B cell (primary cell): ENCODE measurements around the gene CHST8. TPM values are rescaled to one million over a fixed set of nuclear protein-coding genes. Genes with fewer than 3 reads are reported as not detected.

Source experiments
- ATAC-seq: fragments of 200-7000 bp; cut with Tn5 transposase; one replicate; pipeline ENCODE4 v1.10.0; 2021; ENCODE audit warnings: low read depth, mild to moderate bottlenecking, moderate number of reproducible peaks, moderate library complexity
- CTCF ChIA-PET: fragments of 350-600 bp; sonication (Branson Sonifier 250); formaldehyde crosslinking; loops from one replicate; lab custom pipeline; 2021; ENCODE audit warnings: antibody characterized with exemption, inconsistent platforms; lab: Charles Lee
- POLR2A ChIA-PET: fragments of 350-600 bp; sonication (Branson Sonifier 250); formaldehyde crosslinking; loops from one replicate; lab custom pipeline; 2021; ENCODE audit warnings: antibody characterized with exemption; lab: Charles Lee
- DNase-seq: peaks from one replicate; pipeline ENCODE4 v3.0.0; 2013
- H2AFZ ChIP-seq: 2 replicates; pipeline ENCODE4 v1.6.1; 2012; ENCODE audit warnings: mild to moderate bottlenecking, low read depth, low read length; ENCODE audit not compliant: insufficient read depth, poor library complexity, severe bottlenecking
- H3K27ac ChIP-seq, 2 donors: 1 replicate in 1 of 2; 2 replicates in 1 of 2; pipeline ENCODE4 v1.5.1; 2012 to 2013; ENCODE audit warnings: low read length in 2 of 2, mild to moderate bottlenecking in 2 of 2, moderate library complexity in 1 of 2
- H3K27me3 ChIP-seq, 4 experiments: fragments of 200-600 bp in 1 of 4; sonication (generic) in 1 of 4; replicated peaks in 1 of 4; 1 replicate in 2 of 4; 2 replicates in 2 of 4; pipeline versions ENCODE4 v1.6.1 to v1.7.0; 2013 to 2016; ENCODE audit warnings: low read length in 3 of 4, mild to moderate bottlenecking in 2 of 4, mixed read lengths in 1 of 4, moderate library complexity in 1 of 4; ENCODE audit not compliant: insufficient read depth in 4 of 4, control insufficient read depth in 3 of 4; ENCODE audit errors: control extremely low read depth in 1 of 4
- H3K36me3 ChIP-seq, 2 experiments: replicated peaks in 1 of 2; 1 replicate in 1 of 2; 2 replicates in 1 of 2; pipeline versions ENCODE4 v1.6.1 to v1.7.1; 2013; ENCODE audit warnings: low read length in 1 of 2; ENCODE audit not compliant: insufficient read depth in 2 of 2, control insufficient read depth in 1 of 2; ENCODE audit errors: control extremely low read depth in 1 of 2, extremely low read depth in 1 of 2
- H3K4me1 ChIP-seq, 2 donors: fragments of 200-600 bp in 1 of 2; sonication (generic) in 1 of 2; 1 replicate in 1 of 2; 2 replicates in 1 of 2; pipeline versions ENCODE4 v1.5.1 to v1.6.1; 2013 to 2017; ENCODE audit warnings: low read length in 2 of 2; ENCODE audit not compliant: control insufficient read depth in 2 of 2, insufficient read depth in 2 of 2
- H3K4me2 ChIP-seq: replicated peaks from 2 replicates; pipeline ENCODE3; 2012; ENCODE audit warnings: mild to moderate bottlenecking, low read depth, low read length; ENCODE audit not compliant: poor library complexity, severe bottlenecking
- H3K4me3 ChIP-seq, 5 experiments: fragments of 200-600 bp in 1 of 5; sonication (generic) in 1 of 5; 1 replicate in 3 of 5; 2 replicates in 2 of 5; pipeline versions ENCODE4 v1.5.1 to v1.7.0; 2011 to 2016; ENCODE audit warnings: low read length in 4 of 5, mild to moderate bottlenecking in 4 of 5, low read depth in 2 of 5, control low read depth in 1 of 5, moderate library complexity in 1 of 5; ENCODE audit not compliant: insufficient read depth in 1 of 5; ENCODE audit errors: control extremely low read depth in 1 of 5, extremely low read depth in 1 of 5
- H3K79me2 ChIP-seq: fragments of 200-600 bp; sonication (generic); one replicate; pipeline ENCODE4 v1.6.0; 2016; ENCODE audit warnings: low read length; ENCODE audit not compliant: control insufficient read depth, insufficient read depth
- H3K9ac ChIP-seq: fragments of 200-600 bp; sonication (generic); 2 replicates; pipeline ENCODE4 v1.6.1; 2017; ENCODE audit warnings: mild to moderate bottlenecking, low read length, moderate library complexity
- H3K9me3 ChIP-seq, 3 donors: one replicate each; pipeline versions ENCODE4 v1.6.1 to v1.7.1; 2013; ENCODE audit warnings: low read length in 2 of 3; ENCODE audit not compliant: control insufficient read depth in 2 of 3, insufficient read depth in 1 of 3; ENCODE audit errors: control extremely low read depth in 1 of 3
- H4K20me1 ChIP-seq: 2 replicates; pipeline ENCODE4 v1.6.0; 2012; ENCODE audit warnings: mild to moderate bottlenecking, low read length; ENCODE audit not compliant: insufficient read depth, control insufficient read depth, poor library complexity, severe bottlenecking
- H3K27ac Mint-ChIP-seq: one replicate; pipeline ENCODE4 v1.8.0; 2021; ENCODE audit warnings: mixed read lengths
- H3K27me3 Mint-ChIP-seq: one replicate; pipeline ENCODE4 v1.8.0; 2021; ENCODE audit warnings: mixed read lengths
- H3K4me1 Mint-ChIP-seq: one replicate; pipeline ENCODE4 v1.8.0; 2021; ENCODE audit warnings: mixed read lengths
- H3K4me3 Mint-ChIP-seq: one replicate; pipeline ENCODE4 v1.8.0; 2021; ENCODE audit warnings: mixed read lengths
- H3K9me3 Mint-ChIP-seq: one replicate; pipeline ENCODE4 v1.8.0; 2022; ENCODE audit warnings: mixed read lengths; ENCODE audit not compliant: insufficient read depth
- CTCF ChIP-seq: fragments of 200-600 bp; IDR thresholded peaks from one replicate; pipeline ENCODE4 v1.8.0; 2022; ENCODE audit warnings: antibody characterized with exemption, mild to moderate bottlenecking
- EZH2 ChIP-seq: IDR thresholded peaks from 2 replicates; pipeline ENCODE4 v1.6.1; 2012; ENCODE audit warnings: borderline replicate concordance, low read depth, mild to moderate bottlenecking, moderate library complexity, low read length; ENCODE audit not compliant: insufficient read depth, poor library complexity, severe bottlenecking
- WGBS: methylation state at CpG from one replicate; pipeline ENCODE4 v1.1.5; 2013; ENCODE audit warnings: missing lambda C conversion rate; ENCODE audit not compliant: insufficient coverage; 5-methylcytosine and 5-hydroxymethylcytosine counted together
- intact Hi-C: fragments of 100-400 bp; cut with micrococcal nuclease; formaldehyde crosslinking; loops from one replicate; pipeline ENCODE4 v1.10.0; 2022
- polyA plus RNA-seq: library from polyadenylated mRNA; depleted of rRNA; stranded (reverse); fragments of >200 nt; gene quantifications from 2 replicates; pipeline ENCODE4 v1.2.3, GENCODE V29; 2012
- total RNA-seq, 2 donors: library from RNA; stranded (reverse); fragments of 120-200 nt in 1 of 2; gene quantifications; 1 replicate in 1 of 2; 2 replicates in 1 of 2; pipeline versions ENCODE4 v1.2.3 to v1.2.4, GENCODE V29; 2013 to 2022

CHST8 gene
- total and polyA plus RNA-seq, 2 donors (not counting 1 experiment from before 2014, with no cell fraction given) = not detected

GRCh38 chr19:33654840-33655508 is 33.2 kb downstream of the CHST8 start:
- no peak overlapping the region for H3K4me3 ChIP-seq
- no peaks in the 10 kb centered on the region for H3K27me3 ChIP-seq
- no peak overlapping the region for H3K27ac ChIP-seq
- H3K4me3 Mint-ChIP-seq = no peak overlapping the region
- peaks cover 4% of the 10 kb centered on the region for H3K9me3 Mint-ChIP-seq
- CTCF ChIA-PET = no interaction called here
- intact Hi-C loops = no loop called here
- no peak overlapping the region for H3K27ac Mint-ChIP-seq
- H4K20me1 ChIP-seq = no peaks in the 10 kb centered on the region
- DNase-seq (no peak), ATAC-seq (no peak)
- WGBS = 96% methylated on average over 4 of the region's 7 CpGs
- H3K27me3 Mint-ChIP-seq = peaks cover 9% of the 10 kb centered on the region
- TF ChIP-seq EZH2 (no peak), CTCF (no peak)
- H3K9ac ChIP-seq = no peak overlapping the region
- H3K4me2 ChIP-seq = no peak overlapping the region
- no peaks in the 10 kb centered on the region for H3K4me1 ChIP-seq
- no peaks in the 10 kb centered on the region for H3K36me3 ChIP-seq
- no peak overlapping the region for H2AFZ ChIP-seq
- no peaks in the 10 kb centered on the region for H3K79me2 ChIP-seq
- no peaks in the 10 kb centered on the region for H3K4me1 Mint-ChIP-seq
- peaks cover 0 to 3% (median 0%) of the 10 kb centered on the region in 3 donors for H3K9me3 ChIP-seq
- POLR2A ChIA-PET = no interaction called here

DNA sequence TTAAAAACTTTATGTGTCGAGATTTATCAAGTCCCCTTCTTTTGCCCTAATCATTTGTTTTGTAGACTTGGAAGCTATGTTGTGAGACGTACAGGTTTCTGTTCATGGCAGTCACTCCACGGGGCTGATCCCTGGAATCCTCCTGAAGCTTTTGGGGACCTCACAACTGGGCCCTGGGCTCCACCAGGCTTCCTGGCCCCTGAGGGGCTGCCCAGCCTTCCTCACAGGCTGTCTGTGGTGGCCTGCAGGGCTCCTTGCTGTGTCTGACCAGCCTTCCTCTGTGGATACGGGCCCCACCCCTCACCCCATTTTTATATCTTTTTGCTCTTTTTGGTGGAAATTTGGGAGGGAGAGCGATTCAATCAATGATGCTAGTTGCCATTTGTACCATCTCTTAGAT is 38.1 kb downstream of the CHST8 start:
- Histone ChIP-seq H3K9me3 (no peaks in the 10 kb centered on the region), H3K9ac (no peak overlapping the region), H4K20me1 (no peaks in the 10 kb centered on the region), H3K79me2 (no peaks in the 10 kb centered on the region), H3K4me1 (no peaks in the 10 kb centered on the region), H3K27ac (no peak overlapping the region), H3K36me3 (no peaks in the 10 kb centered on the region), H3K4me3 (no peak overlapping the region), H3K4me2 (no peak overlapping the region), H2AFZ (no peak overlapping the region), H3K27me3 (peaks cover 0 to 4% (median 0%) of the 10 kb centered on the region in 4 experiments)
- POLR2A ChIA-PET = no interaction called here
- H3K27me3 Mint-ChIP-seq = peaks cover 9% of the 10 kb centered on the region
- intact Hi-C loops = no loop called here
- CTCF ChIA-PET = no interaction called here
- no peak overlapping the region for H3K4me3 Mint-ChIP-seq
- TF ChIP-seq EZH2 (no peak), CTCF (no peak)
- ATAC-seq (no peak), DNase-seq (no peak)
- H3K27ac Mint-ChIP-seq = no peak overlapping the region
- H3K4me1 Mint-ChIP-seq = no peaks in the 10 kb centered on the region
- H3K9me3 Mint-ChIP-seq = no peaks in the 10 kb centered on the region
- WGBS = 100% methylated on average over 2 of the region's 5 CpGs
